Dedifferentiated amniotic fluid mesenchymal stem cell (primary cell): ENCODE data around the gene TRAPPC10.
"Not testable (repeated sequence)": the region's sequence is repeated elsewhere in the genome, so short reads cannot be mapped to it uniquely, and the experiment has no call there.

ENCODE experiments used
- DNase-seq: peaks from one replicate; pipeline ENCODE4 v3.0.0-alpha.2; 2016; ENCODE audit errors: extremely low spot score

The TRAPPC10 gene

GRCh38 chr21:44143996-44144395 lies 131.9 kb downstream of the TRAPPC10 start:
- not testable (repeated sequence) for DNase-seq

GRCh38 chr21:44144784-44145602 lies 132.9 kb downstream of the TRAPPC10 start:
- not testable (repeated sequence) for DNase-seq

GRCh38 chr21:44145616-44146015 lies 133.5 kb downstream of the TRAPPC10 start:
- DNase-seq = not testable (repeated sequence)

GRCh38 chr21:44147108-44147507 lies 135.0 kb downstream of the TRAPPC10 start:
- DNase-seq = not testable (repeated sequence)

GRCh38 chr21:44150255-44150654 lies 138.1 kb downstream of the TRAPPC10 start:
- DNase-seq = not testable (repeated sequence)

GRCh38 chr21:44153214-44153888 lies 141.2 kb downstream of the TRAPPC10 start:
- not testable (repeated sequence) for DNase-seq

- not testable (repeated sequence) for DNase-seq
Observed at GRCh38 chr21:44153889-44154228, 141.8 kb downstream of the TRAPPC10 start.

- DNase-seq = not testable (repeated sequence)
Observed at GRCh38 chr21:44154816-44155230, 142.7 kb downstream of the TRAPPC10 start.

GRCh38 chr21:44155231-44155993 lies 143.3 kb downstream of the TRAPPC10 start:
- not testable (repeated sequence) for DNase-seq

- DNase-seq = not testable (repeated sequence)
Observed at GRCh38 chr21:44155994-44156380, 143.9 kb downstream of the TRAPPC10 start.
